AG09309 (cell line): ENCODE results near the gene VPS13A.
"Not testable (repeated sequence)": the region's sequence is repeated elsewhere in the genome, so short reads cannot be mapped to it uniquely, and the experiment has no call there.

Source experiments
- DNase-seq: peaks from one replicate; pipeline ENCODE4 v3.0.0-alpha.2; 2010; ENCODE audit warnings: low read depth
- H3K4me3 ChIP-seq: 2 replicates; pipeline ENCODE4 v1.5.1; 2011; ENCODE audit warnings: mild to moderate bottlenecking, low read depth, low read length, moderate library complexity; ENCODE audit not compliant: control insufficient read depth
- CTCF ChIP-seq: IDR thresholded peaks from 2 replicates; pipeline ENCODE4 v1.5.1; 2011; ENCODE audit warnings: mild to moderate bottlenecking, low read depth, low read length, inconsistent platforms; ENCODE audit not compliant: insufficient read depth, control insufficient read depth; ENCODE audit errors: missing control alignments

Gene VPS13A

DNA sequence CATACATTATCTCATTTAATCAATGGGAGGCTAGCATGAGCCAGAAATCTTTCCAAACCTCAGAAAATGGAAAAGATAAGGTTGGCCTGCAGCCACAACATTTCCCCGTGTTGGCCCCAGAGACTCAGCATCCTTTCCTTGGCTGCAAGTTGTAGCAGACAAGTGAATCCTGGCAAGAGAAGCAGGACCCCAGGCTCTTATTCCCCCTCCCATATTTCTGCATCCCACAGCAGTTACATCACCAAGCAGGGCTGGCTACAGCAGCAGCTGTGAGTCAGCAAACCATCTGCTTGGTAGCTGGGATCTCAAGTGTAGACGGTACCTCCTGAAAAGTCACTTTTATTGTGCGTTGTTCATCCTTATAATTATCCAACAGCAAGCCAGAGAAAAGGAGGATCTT is 258.4 kb downstream of the VPS13A start:
- DNase-seq = no peak
- H3K4me3 ChIP-seq = no peak overlapping the region
- TF ChIP-seq CTCF = no peak

DNA sequence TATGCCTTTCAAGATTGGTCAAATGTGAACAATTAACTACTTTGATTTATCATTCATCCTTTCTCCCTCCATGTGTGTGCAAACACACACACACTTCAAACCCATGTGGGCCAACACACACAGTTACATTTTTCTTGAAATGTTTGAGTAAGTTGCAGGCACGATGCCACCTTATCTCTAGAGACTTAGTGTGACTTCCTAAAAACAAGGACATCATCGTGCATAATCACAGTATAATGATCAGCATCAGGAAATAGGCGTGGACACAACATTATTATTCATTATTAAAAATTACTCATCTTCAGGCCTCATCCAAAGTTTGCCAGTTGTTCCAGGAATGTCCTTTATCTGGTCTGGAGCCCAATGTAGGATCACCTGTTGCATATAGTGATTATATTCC is 261.3 kb downstream of the VPS13A start:
- H3K4me3 ChIP-seq = no peak overlapping the region
- TF ChIP-seq CTCF = no peak
- DNase-seq = no peak

GRCh38 chr9:77440057-77440456 is 262.7 kb downstream of the VPS13A start:
- TF ChIP-seq CTCF = no peak
- H3K4me3 ChIP-seq = peak overlapping the region; percentile 35
- DNase-seq = no peak

DNA sequence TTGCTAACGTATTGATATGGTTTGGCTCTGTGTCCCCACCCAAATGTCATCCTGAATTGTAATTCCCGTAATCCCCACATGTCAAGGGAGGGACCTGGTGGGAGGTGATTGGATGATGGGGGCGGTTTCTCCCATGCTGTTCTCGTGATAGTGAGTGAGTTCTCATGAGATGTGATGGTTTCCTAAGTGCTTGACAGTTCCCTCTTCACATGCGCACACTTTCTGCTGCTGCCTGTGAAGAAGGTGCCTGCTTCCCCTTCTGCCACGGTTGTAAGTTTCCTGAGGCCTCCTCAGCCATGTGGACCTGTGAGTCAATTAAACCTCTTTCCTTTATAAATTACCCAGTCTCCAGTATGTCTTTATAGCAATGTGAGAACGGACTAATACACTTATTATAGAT is 263.8 kb downstream of the VPS13A start:
- not testable (repeated sequence) for H3K4me3 ChIP-seq, DNase-seq

DNA sequence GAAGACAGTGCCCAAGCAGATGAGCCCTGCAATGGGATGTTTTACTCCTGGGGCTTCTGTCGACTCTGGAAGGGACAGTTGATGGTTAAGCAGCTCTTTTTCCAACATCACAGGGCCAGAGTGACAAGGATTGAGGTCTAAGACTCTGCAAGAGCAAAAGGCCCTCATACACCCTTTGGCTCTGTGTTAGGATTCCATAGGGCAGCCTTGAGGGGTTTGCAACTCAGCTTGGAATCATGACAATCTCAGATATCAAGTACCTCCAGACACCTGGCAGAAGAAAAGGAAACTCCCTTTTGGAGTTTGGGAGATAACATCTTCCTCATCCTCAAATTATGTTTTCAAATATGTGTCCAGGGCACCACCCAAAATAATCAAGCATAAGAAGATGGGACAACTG is 265.1 kb downstream of the VPS13A start:
- no peak for DNase-seq
- no peak overlapping the region for H3K4me3 ChIP-seq
- no peak for TF ChIP-seq CTCF

- DNase-seq = no peak
- no peak overlapping the region for H3K4me3 ChIP-seq
- TF ChIP-seq CTCF = no peak
Measured at GRCh38 chr9:77447646-77448045, 270.3 kb downstream of the VPS13A start.

DNA sequence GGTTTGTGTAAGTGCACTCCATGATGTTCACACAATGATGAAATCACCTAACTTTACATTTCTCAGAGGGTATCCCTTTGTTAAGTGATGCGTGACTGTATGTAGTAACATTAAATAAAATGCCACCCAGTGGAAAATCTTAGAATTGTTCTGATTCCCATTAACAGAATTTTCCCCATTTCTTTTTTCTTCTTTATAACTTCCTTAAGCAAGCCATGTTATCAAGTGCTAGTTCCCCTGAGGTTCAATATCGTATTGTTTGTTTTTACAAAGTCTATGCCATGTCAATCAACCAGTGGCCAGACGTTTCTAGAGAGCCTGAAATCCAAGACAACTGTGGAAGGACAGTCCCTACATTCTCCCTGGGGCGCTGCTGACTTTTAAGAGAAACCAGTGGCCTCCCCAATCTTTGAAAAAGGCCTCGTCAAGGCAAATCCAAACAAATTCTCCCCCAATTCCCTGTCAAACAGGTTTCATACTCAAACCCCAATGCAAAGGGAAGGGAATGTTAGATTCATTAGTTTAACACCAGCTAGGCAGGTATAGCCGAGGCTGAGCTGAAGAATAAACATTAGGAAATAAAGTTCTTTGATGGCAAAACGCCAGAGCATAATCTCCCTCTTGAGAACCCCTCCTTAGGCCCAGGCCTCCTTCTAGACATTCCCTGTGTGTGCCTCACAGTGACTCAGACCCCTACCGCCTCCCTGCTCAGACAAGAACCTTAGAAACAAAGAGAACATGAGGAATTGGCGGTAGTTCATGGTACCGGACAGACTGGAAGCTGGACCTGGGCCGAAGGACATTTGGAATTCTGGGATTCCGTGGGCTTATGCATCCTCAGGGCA is 272.1 kb downstream of the VPS13A start:
- peak; percentile 25 for DNase-seq

More for the DNA sequence above, 272.1 kb downstream of the VPS13A start:
- H3K4me3 ChIP-seq = no peak overlapping the region
- no peak for TF ChIP-seq CTCF
